Suprapubic skin (tissue), 4 donors: ENCODE data around the gene ATP13A3.

Source experiments
- POLR2A ChIP-seq, 2 donors: fragments of 450-650 bp; IDR thresholded peaks; one replicate each; pipeline ENCODE4 v1.6.1; 2017; ENCODE audit warnings: antibody characterized with exemption in 2 of 2, mild to moderate bottlenecking in 2 of 2, moderate library complexity in 2 of 2
- POLR2AphosphoS5 ChIP-seq, 3 donors: sonication (generic); formaldehyde crosslinking; IDR thresholded peaks; one replicate each; pipeline ENCODE4 v1.6.1; 2017; ENCODE audit warnings: antibody characterized with exemption in 3 of 3
- TF ChIP-seq, protein P1 (sequence below), 2 donors: fragments of 200-600 bp in 1 of 2; fragments of 450-650 bp in 1 of 2; sonication (generic) in 1 of 2; IDR thresholded peaks; one replicate each; pipeline ENCODE4 v1.5.1; 2016 to 2019; ENCODE audit warnings: antibody characterized with exemption in 2 of 2, mild to moderate bottlenecking in 1 of 2, moderate library complexity in 1 of 2

DNA sequence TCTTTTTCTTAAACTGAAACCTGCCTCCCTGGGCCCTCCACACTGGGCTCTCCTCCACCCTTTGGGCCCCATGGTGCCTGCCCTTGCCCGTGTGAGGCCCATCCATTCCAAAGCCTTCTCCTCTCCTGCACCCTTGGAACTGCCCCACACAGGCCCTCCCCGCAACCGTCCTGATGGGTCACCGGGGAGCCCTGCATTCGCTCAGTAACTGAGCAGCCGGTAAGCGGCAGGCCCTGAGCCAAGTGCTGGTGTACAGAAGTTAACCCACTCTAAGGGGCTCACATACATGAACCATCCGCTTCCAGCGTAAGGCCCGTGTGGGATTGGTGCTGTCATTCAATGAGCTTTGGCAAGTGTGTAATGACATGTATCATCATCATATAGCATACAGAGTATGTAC is 111.9 kb downstream of the ATP13A3 start:
- TF ChIP-seq POLR2A (IDR thresholded peaks at IDR 0.05) (no peak), POLR2AphosphoS5 (IDR thresholded peaks at IDR 0.05) (no peak)
- TF ChIP-seq, protein P1, sequence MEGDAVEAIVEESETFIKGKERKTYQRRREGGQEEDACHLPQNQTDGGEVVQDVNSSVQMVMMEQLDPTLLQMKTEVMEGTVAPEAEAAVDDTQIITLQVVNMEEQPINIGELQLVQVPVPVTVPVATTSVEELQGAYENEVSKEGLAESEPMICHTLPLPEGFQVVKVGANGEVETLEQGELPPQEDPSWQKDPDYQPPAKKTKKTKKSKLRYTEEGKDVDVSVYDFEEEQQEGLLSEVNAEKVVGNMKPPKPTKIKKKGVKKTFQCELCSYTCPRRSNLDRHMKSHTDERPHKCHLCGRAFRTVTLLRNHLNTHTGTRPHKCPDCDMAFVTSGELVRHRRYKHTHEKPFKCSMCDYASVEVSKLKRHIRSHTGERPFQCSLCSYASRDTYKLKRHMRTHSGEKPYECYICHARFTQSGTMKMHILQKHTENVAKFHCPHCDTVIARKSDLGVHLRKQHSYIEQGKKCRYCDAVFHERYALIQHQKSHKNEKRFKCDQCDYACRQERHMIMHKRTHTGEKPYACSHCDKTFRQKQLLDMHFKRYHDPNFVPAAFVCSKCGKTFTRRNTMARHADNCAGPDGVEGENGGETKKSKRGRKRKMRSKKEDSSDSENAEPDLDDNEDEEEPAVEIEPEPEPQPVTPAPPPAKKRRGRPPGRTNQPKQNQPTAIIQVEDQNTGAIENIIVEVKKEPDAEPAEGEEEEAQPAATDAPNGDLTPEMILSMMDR (IDR thresholded peaks at IDR 0.05) = no peak
